PC-9 (cell line): ENCODE measurements around the gene CTSD.

ENCODE experiments used
- CTCF ChIP-seq: fragments of 200-600 bp; sonication (generic); conservative IDR thresholded peaks from 2 replicates; pipeline ENCODE4 v1.6.1; 2017; ENCODE audit warnings: mixed run types, antibody characterized with exemption, mild to moderate bottlenecking, moderate library complexity
- EZH2 ChIP-seq: fragments of 200-600 bp; sonication (generic); IDR thresholded peaks from 2 replicates; pipeline ENCODE4 v1.8.0; 2017; ENCODE audit warnings: antibody characterized with exemption, low read depth

- no peak for TF ChIP-seq CTCF
- no peak for TF ChIP-seq EZH2
Observed at GRCh38 chr11:1793081-1793480, 29.4 kb upstream of the CTSD start.
